IPS DF 19.7 (cell line): ENCODE data around the gene DOCK10.

Source experiments
- DNase-seq: peaks from one replicate; pipeline ENCODE4 v3.0.0-alpha.2; 2013; ENCODE audit warnings: low read depth, low spot score

Gene DOCK10

DNA sequence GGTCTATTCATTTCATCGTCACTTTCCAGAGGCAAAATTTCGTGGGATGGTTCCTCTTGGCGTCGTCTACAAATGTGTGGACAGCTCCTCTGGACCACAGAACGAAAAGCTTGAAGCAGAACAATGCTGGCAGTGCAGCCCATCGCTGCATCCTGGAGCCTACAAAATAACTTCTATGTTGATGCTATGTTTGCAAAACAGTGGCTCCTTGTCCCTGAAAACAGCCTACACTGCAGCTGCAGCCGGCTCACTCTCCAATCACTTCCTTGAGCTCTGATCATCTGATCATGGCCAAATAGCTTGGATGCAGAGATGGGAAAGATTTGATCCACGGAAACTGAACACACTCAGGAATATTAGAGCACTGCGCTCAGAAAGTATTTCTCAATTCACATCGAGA, 60.0 kb downstream of the DOCK10 start:
- DNase-seq, result no peak

GRCh38 chr2:224976629-224977525, 65.4 kb downstream of the DOCK10 start:
- DNase-seq, result no peak

DNA sequence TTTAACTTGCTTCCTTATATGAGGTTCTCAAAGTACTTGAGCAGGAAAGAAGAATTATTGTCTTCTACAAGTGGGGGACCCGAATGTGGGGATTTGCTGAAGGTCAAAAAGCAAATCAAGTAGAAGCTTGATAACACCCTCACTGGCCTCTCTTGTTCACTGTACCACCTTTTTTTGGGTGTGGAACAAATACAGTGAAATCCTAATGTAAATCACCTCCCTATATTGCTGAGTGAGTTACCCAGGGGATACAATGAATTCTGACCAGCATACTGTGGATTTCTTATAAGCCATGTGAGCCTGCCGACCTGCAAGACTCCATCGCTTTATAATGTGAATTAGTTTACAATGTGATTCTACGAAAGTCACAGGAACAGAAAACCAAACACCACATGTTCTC, 66.5 kb downstream of the DOCK10 start:
- no peak for DNase-seq

GRCh38 chr2:224973112-224974016, 68.9 kb downstream of the DOCK10 start:
- DNase-seq, result no peak

DNA sequence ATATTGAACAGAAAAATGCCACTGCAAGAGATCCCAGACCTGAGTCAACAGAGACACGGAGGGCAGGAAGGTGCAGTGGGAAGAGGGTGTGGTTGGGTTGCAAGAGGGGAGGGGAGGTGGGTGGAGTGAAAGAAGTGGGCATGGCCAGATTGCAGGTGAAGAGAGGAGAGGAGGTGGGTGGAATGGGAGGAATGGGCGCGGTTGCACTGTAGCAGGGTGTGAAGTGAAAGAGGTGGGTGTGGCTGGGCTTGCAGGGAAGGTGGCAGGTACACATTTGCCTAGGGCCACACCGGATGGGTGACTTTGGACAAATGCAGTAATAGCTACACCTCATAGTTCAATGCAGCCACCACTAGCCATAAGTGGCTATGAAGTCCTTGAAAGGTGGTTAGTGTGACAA, 71.1 kb downstream of the DOCK10 start:
- peak; percentile 42 for DNase-seq

DNA sequence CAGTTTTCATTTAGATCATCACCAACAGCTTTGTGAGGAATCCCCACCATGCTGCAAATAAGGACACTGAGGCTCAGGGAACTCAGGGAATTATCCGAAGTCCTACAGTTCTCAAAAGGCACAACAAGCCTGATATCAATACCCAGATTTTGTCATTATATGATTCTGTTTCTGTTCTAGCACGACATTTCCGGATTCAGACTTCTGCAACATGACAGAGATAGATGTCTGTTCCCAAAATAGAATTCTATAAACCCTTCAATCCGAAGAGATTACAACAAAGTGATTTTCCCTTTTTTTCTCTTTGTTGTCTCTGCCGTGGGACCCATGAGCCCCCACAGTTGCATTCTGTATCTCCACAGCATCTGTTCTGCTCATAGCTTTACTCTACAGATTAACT, 72.0 kb downstream of the DOCK10 start:
- DNase-seq, result no peak

DNA sequence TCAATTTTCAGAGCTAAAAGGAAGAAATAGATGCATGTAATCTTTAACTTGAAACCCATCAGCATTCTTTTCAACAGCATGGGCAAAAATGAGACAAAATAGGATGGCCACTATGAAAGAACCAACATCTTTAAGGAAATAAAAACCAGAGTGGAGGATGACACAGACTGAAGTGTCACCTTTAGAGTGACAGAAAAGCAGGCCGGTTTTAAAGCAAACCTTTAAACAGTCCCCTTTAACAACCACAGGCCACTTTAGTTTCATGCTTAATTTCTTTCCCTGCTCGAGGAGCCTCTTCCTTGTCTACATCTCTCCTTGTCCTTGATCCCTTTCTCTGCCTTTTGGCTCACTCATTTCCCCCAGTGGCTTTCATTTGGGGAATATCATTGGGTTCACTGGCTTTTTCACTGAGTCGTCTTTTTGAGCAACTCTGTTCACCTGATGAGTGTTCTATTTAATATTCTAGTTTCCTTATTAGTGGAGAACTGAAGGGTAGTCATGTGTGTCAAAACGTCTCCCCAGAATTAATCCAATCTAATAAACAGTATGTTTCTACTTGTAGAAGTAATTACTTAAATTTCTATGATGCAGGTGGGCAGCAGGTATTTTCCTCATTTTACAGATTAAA, 72.5 kb downstream of the DOCK10 start:
- DNase-seq, result no peak

DNA sequence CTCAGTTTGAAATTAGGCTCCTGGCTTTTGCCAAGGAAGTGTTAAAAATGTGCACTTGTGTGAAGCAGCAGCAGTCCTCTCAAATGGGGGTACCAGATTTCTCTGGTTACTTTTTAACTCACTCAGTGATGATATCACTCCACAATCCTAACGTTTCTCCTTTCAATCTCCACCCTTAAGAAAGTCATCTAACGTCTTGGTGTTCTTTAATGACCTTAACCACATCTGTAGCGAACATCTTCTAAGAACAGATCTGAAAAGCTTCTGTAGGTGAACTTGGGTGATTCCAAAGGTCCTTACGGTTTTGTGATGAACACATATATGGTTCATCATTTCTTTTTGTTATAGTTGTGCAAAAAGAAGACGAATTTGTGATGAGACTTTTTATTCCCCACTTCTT, 73.2 kb downstream of the DOCK10 start:
- no peak for DNase-seq

GRCh38 chr2:224968051-224968450, 74.2 kb downstream of the DOCK10 start:
- DNase-seq, result no peak

- DNase-seq, result no peak
Measured at GRCh38 chr2:224966613-224967012, 75.7 kb downstream of the DOCK10 start.

- DNase-seq, result no peak
Measured at GRCh38 chr2:224959556-224959955, 82.7 kb downstream of the DOCK10 start.

DNA sequence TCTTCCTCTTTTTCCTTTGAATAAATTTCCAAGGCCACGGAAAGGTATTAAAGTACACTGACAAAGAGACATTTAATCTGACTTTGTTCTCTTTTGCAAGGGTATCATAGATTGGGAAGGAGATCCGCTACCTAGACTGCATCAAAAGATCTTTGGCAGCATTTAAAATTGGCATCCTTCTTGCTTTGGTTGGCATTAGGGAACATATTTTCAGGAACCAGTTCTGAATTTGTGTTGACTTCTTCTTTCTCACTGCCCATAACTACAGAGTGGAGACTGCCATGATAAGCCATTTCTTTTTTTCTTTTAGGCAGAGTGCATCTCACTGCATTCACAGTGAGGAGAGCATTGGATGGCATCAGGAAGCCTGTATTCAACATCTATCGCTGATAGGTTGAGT, 83.4 kb downstream of the DOCK10 start:
- DNase-seq, result no peak

- no peak for DNase-seq
Measured at GRCh38 chr2:224958462-224958857, 83.8 kb downstream of the DOCK10 start.

GRCh38 chr2:224957540-224958461, 84.5 kb downstream of the DOCK10 start:
- no peak for DNase-seq

GRCh38 chr2:224956706-224957105, 85.6 kb downstream of the DOCK10 start:
- DNase-seq, result no peak

DNA sequence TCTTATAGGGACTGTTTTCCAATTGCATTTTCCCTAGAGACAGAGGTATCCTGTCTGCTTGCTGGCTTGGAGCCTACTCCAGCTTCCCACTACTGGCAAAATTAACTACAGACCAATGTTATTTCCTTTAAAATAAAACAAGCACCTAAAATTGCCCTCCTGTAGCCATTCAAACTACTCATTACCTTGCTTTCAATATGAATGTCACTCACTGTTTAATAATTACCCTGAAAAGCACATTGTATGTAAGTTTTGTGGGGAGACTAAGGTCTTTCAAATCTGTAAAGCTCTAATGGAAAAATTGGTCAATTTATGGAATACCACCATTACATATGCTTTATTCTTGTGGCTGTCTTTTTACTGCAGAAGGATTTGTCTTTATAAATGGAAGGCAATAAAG, 87.3 kb downstream of the DOCK10 start:
- no peak for DNase-seq

- no peak for DNase-seq
Measured at GRCh38 chr2:224952936-224953657, 89.2 kb downstream of the DOCK10 start.

- DNase-seq, result no peak
Measured at GRCh38 chr2:224951723-224952481, 90.4 kb downstream of the DOCK10 start.

DNA sequence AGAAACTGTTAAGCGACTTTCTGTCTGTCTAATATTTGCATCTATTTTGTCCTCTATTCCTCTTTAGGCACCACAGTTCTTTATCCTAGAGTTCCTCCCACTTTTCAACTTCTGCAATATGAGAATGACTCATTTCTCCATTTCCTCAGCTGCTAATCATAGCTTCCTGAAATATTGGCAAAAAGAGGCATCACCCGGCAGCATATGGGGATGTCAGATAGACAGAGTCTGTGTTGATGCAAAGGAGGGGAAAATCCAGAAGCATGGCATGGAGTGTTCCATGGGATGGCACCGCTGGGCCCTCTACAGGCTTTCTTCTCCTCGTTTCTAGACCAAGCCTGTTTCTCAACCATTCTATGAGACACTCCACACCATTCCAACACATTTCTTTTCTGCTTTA, 93.4 kb downstream of the DOCK10 start:
- no peak for DNase-seq

GRCh38 chr2:224948005-224948404, 94.3 kb downstream of the DOCK10 start:
- DNase-seq, result no peak
